Measurements from ENCODE around the gene PTCD2.
"Not testable (repeated sequence)": the region's sequence is repeated elsewhere in the genome, so short reads cannot be mapped to it uniquely, and the experiment has no call there.

PTCD2 gene

DNA sequence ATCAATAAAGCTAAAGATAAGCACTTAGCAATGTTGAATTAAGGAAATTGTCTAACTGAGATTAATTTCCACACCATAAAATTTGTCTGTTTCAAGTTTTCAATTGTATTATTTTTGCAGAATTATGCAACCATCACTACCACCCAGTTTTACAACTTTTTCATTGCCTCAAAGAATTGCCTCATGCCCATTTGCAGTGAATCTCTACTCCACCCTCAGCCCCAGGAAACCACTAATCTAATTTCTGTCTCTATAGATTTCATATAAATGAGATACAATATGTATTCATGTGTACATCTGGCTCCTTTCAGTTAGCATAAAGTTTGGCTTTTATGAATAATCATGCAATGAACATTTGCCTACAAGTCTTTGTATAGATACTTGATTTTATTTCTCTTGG, 72.9 kb downstream of the PTCD2 start:
- CTCF ChIA-PET: interaction anchor here (1.1 to 3.1 kb wide), 4 partner anchors 14 to 46 kb away, joined by 3 to 15 read pairs (median 10); no protein-coding TSS in a partner anchor
- POLR2A ChIA-PET: no interaction called here
- TF ChIP-seq, protein P1, sequence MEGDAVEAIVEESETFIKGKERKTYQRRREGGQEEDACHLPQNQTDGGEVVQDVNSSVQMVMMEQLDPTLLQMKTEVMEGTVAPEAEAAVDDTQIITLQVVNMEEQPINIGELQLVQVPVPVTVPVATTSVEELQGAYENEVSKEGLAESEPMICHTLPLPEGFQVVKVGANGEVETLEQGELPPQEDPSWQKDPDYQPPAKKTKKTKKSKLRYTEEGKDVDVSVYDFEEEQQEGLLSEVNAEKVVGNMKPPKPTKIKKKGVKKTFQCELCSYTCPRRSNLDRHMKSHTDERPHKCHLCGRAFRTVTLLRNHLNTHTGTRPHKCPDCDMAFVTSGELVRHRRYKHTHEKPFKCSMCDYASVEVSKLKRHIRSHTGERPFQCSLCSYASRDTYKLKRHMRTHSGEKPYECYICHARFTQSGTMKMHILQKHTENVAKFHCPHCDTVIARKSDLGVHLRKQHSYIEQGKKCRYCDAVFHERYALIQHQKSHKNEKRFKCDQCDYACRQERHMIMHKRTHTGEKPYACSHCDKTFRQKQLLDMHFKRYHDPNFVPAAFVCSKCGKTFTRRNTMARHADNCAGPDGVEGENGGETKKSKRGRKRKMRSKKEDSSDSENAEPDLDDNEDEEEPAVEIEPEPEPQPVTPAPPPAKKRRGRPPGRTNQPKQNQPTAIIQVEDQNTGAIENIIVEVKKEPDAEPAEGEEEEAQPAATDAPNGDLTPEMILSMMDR (IDR thresholded peaks at IDR 0.05; ENCODE audit: control extremely low read depth, extremely low read depth, low read depth, missing control alignments): no peak
- no peak for DNase-seq (ENCODE audit: extremely low spot score)

DNA sequence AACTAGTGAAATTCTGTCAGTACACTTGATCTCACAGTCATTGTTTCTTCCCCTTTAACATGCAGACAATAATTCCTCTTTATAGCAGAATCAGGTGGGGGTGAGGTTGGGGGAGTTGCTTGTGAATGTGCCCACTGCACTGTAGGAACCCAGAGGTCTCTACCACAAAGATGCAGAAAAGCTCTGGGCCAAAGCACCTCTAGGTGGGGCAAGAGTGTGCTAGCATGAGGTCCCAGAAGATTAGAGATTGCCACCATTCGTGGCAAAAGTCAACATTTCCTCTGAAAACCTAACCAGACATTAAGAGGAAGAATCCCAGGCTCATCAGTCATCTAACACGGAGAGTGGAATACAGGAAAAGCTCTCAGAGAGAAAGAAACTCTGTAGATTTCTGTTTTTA, 74.5 kb downstream of the PTCD2 start:
- CTCF ChIA-PET: interaction anchor here (0.8 to 2.3 kb wide), 17 partner anchors 10 to 424 kb away, joined by 3 to 20 read pairs (median 5); no protein-coding TSS in a partner anchor
- POLR2A ChIA-PET: no interaction called here
- TF ChIP-seq, protein P1 (IDR thresholded peaks at IDR 0.05; ENCODE audit: control extremely low read depth, extremely low read depth, low read depth, missing control alignments): peak; percentile 52
- DNase-seq (ENCODE audit: extremely low spot score): peak; percentile 53

DNA sequence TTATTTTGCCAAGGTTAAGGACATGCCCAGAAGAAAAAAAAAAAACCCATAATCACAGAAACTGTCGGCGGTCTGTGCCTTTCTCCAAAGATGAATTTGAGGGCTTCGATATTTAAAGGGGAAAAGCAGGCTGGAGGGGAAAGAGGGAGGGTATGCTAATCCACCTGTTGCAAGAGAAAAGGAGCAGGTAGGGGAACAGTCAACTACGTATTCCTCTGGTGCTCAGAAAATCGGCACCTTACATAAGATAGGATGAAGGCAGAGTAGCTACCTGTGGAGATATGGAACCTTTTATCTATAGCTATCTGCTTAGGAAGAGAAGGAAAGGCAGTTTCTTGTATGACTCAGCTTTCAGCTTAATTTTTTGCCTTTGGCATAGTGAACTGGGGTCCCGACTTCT, 77.7 kb downstream of the PTCD2 start:
- CTCF ChIA-PET: interaction anchor here (2.9 kb wide), 1 partner anchor 126 kb away, joined by 10 read pairs; no protein-coding TSS in a partner anchor
- POLR2A ChIA-PET: no interaction called here
- TF ChIP-seq, protein P1 (IDR thresholded peaks at IDR 0.05; ENCODE audit: control extremely low read depth, extremely low read depth, low read depth, missing control alignments): no peak

DNA sequence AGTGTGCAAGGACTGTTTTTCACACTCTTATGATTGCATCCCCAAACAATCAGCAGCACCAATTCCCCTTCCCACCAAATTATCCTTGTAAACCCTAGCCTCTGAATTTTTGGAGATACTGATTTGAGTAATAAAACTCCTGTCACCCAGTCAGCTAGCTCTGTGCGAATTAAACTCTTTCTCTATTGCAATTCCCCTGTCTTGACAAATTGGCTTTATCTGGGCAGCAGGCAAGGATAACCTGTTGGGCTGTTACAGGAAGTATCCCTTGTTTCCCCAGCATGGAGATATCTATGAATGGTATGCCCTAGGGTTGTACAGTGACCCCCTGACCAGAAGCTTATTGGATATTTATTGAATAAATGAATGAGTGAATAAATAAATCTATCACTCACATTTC, 80.8 kb downstream of the PTCD2 start:
- CTCF ChIA-PET: interaction anchor here (0.9 to 3.1 kb wide), 3 partner anchors 10 to 123 kb away, joined by 3 to 8 read pairs (median 6); no protein-coding TSS in a partner anchor
- no peak for DNase-seq (ENCODE audit: extremely low spot score)
- POLR2A ChIA-PET: no interaction called here
- TF ChIP-seq, protein P1 (IDR thresholded peaks at IDR 0.05; ENCODE audit: control extremely low read depth, extremely low read depth, low read depth, missing control alignments): no peak

More for the DNA sequence above, 77.7 kb downstream of the PTCD2 start:
- no peak for DNase-seq (ENCODE audit: extremely low spot score)

DNA sequence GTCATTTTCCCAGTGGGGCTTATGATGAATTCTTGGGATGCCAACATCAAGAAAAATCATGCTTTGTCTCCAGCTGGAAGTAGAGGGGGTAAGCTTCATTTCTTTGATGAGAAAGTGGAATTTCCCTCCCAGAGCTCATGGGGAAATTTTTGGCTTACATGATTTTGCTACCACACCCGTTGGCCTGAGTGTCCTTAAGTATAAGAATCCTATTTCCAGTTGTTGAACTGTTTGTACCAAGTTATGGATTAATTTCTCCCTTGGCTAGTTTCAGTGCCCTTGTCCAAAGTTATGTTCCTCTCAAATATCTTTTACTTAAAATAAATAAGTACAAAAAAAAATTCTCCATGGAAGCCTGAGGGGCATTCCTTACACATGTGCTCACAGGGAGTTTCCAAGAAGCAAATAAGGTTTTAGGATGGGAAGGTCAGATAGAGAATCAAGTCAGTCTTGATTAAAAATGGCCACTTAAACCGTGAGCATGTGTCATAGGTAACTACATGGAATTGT, 82.3 kb downstream of the PTCD2 start:
- DNase-seq (ENCODE audit: extremely low spot score): no peak
- TF ChIP-seq, protein P1 (IDR thresholded peaks at IDR 0.05; ENCODE audit: control extremely low read depth, extremely low read depth, low read depth, missing control alignments): no peak
- POLR2A ChIA-PET: no interaction called here
- CTCF ChIA-PET: interaction anchor here (0.7 to 3.8 kb wide), 6 partner anchors 7 to 122 kb away, joined by 3 to 15 read pairs (median 6); no protein-coding TSS in a partner anchor

DNA sequence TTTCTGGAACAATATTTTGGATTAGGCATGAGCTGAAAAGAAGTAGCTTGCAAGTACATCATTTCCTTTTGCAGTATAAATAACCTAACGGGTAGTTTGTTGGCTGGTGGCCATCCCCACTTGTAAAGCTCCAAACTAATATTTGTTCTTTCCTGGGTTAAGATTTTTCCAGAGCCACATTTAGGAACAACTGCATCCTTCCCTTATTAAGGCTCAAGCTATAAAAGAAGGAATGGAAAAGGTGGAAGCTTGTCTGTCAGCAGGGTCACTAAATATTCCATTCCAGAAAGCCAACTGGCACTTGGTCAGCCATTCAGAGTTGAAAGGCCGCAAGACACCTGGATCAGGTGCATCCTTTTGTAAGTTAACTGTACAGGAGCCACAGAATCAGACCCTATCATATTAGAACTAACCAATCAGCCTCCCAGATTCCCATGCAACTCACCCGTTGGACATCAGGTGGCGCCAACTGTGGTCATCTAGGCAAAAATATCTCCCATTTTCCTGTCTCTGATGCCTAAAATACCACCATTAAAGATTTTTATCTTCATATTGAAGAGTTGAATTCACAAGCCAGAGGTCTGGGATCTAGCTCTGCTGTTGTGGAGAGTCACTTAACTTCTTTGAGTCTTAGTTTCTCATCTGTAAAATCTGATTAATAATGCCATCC, 82.9 kb downstream of the PTCD2 start:
- DNase-seq (ENCODE audit: extremely low spot score): no peak
- ChIA-PET POLR2A (no interaction called here), CTCF (interaction anchor here (0.9 to 3.8 kb wide), 6 partner anchors 8 to 120 kb away, joined by 3 to 15 read pairs (median 6); no protein-coding TSS in a partner anchor)
- TF ChIP-seq, protein P1 (IDR thresholded peaks at IDR 0.05; ENCODE audit: control extremely low read depth, extremely low read depth, low read depth, missing control alignments): no peak

DNA sequence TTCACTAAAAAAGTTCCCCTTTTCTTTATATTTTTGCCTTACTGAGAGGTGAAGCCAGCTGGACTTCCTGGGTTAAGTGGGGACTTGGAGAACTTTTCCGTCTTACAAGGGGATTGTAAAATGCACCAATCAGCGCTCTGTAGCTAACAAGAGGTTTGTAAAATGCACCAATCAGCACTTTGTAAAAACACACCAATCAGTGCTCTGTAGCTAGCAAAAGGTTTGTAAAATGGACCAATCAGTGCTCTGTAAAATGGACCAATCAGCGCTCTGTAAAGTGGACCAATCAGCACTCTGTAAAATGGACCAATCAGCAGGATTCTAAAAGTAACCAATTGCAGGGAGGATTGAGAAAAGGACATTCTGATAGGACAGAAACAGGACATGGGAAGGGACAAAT, 84.6 kb downstream of the PTCD2 start:
- POLR2A ChIA-PET; DNase-seq (ENCODE audit: extremely low spot score): not testable (repeated sequence)
- CTCF ChIA-PET: interaction anchor here (0.9 to 3.8 kb wide), 4 partner anchors 10 to 58 kb away, joined by 3 to 15 read pairs (median 5); no protein-coding TSS in a partner anchor

Measured in GM10248 (cell line).